HG02610 (cell line): ENCODE data around the gene HDAC3.

Experiments
- ATAC-seq: cut with Tn5 transposase; IDR thresholded peaks from one replicate; pipeline ENCODE4 v1.9.1; 2021; ENCODE audit warnings: mild to moderate bottlenecking, moderate library complexity; ENCODE audit not compliant: unreplicated experiment

The HDAC3 gene

DNA sequence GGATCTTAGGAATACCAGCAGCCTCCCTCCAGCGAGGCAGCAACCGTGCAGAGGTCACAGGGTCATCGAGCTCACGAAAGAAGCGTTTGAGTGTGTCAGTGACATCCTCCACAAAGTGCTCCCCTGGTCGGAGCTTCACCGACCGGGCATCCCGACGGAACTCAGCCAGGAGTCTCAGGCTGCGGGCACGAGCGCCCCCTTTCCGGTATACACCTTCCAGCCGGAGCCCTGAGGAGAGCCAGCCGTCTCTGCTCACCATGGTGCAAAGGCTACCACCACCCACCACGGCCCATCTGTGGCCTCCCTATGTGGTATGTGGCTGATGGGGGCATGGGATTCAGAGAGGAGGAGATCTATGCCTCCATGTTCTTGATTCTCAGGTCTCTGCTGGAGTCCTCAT is 25.4 kb upstream of the HDAC3 start:
- ATAC-seq = no peak

DNA sequence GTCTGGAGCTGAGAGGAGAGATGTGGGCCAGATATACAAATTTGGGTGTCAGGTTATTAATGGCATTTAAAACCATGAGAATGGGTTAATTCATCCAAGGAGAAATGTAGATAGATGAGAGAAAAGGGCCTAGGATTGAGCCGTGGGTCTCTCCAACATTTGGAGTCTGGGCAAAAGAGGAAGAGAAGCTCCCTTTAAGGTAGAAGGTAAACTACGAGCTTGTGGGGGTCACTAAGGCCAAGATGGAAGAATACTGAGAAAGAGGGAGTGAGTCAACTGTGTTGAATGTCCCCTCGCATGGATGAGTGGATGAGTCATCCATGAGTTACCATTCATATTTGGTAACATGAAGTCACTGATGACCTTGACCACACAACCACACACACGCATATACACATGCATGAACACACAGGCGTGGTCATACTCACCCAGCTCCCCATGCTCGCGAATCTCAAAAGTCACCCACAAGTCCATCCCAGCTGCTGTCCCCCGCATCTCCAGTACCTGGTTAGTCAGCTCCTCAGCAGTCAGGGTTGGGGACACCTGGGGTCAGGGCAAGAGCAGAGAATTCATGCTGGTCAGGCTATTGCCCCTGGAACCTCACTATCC is 21.4 kb upstream of the HDAC3 start:
- ATAC-seq = peak; percentile 91

- no peak for ATAC-seq
Observed at GRCh38 chr5:141657404-141657803, 20.8 kb upstream of the HDAC3 start.

DNA sequence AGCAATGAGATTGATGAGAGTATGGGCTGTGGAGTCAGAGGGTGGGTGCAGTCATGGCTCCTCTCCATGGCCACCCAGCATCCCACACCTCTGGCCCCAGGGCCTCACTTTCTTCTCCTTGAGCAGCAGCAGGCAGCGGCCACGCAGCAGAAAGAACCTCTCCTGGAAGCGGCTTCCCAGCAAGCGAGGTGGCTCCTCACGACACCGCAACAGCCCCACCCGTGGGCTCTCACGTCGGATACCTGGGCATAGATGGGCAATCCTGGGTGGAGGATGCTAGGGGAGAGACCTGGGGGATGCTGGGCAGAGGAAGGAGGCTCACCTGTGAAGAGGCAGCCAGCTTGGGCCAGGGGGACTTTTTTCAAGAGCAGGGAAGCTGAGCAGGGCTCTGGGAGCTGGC is 19.7 kb upstream of the HDAC3 start:
- no peak for ATAC-seq

GRCh38 chr5:141655020-141655419 is 18.4 kb upstream of the HDAC3 start:
- no peak for ATAC-seq

DNA sequence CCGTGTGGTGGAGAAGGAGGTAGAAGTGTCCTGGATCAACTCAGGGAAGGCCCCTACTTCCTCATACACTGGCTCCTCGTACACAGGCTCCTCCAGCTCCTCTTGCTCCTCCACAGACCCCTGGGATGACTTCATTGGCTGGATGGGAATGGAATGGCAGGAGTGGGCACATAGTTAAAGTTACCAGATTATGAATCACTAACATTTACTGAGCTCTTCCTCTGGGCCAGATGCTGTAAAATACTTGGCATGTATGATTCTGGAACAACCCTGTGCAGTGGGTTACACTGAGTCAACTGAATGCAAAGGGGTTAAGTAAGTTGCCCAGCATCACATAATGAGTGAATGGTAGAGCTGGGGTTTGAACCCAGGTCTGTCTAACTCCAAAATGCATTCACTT is 17.6 kb upstream of the HDAC3 start:
- no peak for ATAC-seq

- no peak for ATAC-seq
Observed at GRCh38 chr5:141651728-141652105, 15.1 kb upstream of the HDAC3 start.

GRCh38 chr5:141650851-141651727 is 14.4 kb upstream of the HDAC3 start, which contains the start of gene FCHSD1:
FCHSD1 (minus strand) TSS chr5:141651418; CDS start chr5:141651368, 50 bp downstream.
- ATAC-seq = peak; percentile 96

DNA sequence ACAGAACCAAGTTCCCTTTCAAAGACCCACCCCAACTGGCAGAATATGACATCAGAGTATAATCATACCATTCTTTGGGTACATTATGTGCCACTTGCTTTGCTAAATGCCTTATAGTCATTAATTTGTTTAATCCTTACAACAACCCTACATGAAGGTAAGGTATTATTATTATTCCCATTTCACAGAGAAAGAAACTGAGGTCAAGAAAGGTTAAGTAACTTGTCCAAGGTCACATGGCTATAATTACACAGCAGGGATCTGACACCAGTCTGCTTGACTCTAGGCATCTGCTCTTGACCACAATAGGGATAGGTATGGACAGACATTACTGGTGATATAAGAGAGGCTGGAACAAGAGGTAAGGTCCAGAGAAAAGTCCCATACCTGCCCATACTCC is 13.3 kb upstream of the HDAC3 start:
- ATAC-seq = no peak

GRCh38 chr5:141649056-141649688 is 12.5 kb upstream of the HDAC3 start:
- no peak for ATAC-seq

GRCh38 chr5:141647851-141648250 is 11.2 kb upstream of the HDAC3 start:
- ATAC-seq = no peak

- ATAC-seq = no peak
Observed at GRCh38 chr5:141647242-141647641, 10.6 kb upstream of the HDAC3 start.

- ATAC-seq = no peak
Observed at GRCh38 chr5:141646026-141646425, 9.4 kb upstream of the HDAC3 start.

DNA sequence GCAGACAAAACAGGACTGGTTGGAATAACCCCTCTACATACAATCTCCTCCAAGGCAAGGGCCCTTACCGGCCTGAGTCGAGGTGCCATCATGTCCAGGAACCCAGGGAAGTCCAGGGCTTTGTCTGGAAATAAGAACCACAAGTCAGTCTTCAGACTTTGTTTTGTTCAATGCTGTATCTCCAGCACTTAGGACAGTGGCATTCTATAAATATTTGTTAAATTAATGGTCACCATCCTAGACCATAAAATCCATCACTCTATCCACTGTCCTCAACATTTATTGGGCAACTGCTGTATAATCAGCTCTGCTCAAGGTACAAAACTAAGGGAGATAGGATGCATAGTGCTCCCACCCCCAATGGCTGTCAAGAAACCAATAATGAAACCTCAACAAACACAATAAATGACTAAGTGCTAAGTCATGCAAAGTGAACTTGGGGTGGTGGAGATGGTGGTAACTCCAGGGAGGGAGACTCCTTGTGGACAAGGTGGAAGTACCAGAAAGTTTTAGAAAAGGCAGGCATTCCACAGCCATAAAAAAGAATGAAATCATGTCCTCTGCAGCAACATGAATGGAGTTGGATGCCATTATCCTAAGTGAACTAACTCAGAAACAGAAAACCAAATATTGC is 5.1 kb upstream of the HDAC3 start:
- peak; percentile 79 for ATAC-seq

- ATAC-seq = no peak
Observed at GRCh38 chr5:141640698-141641097, 4.0 kb upstream of the HDAC3 start.

DNA sequence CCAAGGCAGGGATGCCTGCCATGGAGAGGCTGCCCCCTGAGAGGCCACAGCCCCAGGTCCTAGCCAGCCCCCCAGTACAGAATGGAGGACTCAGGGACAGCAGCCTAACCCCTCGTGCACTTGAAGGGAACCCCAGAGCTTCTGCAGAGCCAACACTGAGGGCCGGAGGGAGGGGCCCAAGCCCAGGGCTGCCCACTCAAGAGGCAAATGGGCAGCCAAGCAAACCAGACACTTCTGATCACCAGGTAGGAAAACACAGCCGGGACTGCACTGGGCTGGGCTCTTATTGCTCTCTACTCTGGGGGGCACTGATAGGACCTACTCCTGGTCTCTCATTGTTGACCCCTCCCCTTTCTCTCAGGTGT is 3.4 kb upstream of the HDAC3 start:
- no peak for ATAC-seq

DNA sequence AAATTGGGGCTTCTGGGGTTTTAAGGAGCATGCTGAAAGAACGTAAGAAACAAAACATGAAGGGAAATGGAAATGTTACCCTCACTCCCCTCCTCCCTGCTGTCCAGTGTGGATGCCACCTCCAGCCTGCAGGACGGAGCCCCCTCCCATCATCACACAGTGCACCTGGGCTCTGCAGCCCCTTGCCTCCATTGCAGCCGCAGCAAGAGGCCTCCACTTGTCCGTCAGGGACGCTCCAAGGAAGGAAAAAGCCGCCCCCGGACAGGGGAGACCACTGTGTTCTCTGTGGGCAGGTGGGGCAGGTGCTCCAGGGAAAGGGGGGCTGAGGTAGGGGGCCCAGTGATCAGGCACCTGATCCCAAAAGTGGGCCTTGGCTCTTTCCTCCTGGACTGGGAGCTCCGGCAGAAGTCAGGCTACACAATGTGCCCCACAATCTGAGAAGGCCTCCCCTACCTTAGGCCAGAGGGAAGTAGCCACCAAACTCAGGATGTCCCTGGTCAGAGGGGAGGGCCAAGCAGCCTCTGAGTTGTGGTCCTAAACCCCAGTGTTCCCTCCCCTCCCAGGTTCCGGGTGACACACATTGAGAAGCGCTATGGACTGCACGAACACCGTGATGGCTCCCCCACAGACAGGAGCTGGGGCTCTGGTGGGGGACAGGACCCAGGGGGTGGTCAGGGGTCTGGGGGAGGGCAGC is 2.9 kb upstream of the HDAC3 start:
- ATAC-seq = no peak

- ATAC-seq = no peak
Observed at GRCh38 chr5:141638771-141639170, 2.1 kb upstream of the HDAC3 start.

GRCh38 chr5:141637767-141638419 is 1.2 kb upstream of the HDAC3 start:
- ATAC-seq = no peak

DNA sequence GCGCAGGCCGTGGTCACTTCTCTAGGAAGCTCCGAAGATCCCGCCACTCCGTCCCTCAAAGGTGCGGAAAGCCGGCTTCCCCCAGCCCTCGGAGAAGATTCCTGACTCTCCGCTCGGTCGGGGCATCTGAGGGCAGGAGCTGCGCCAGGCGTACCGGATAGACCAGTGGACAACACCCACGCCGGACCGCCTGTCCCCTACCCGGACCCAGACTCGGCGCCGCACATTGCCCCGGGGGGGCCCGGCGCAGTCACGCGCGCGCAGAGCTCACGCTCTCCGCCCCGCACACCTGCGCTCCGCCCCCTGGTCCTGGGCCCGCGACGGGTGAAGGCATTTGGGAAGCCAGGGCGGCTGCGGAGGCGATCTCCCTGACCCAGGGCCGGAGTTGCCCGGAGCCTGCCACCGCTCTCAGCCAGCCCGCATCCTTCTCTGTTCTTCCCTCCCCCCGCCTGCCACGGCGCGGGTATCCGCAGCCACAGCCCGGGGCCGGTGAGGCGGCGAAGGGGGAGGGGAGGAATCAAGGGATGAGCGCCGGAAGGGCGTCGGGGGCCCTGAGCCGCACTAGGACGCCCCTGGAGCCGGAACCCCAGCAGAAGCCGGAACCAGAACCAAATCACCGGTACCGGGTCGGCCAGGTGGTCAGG is 596 bp upstream of the HDAC3 start:
- peak; percentile 20 for ATAC-seq
